ENCODE results near the gene NPW.

- TF ChIP-seq EZH2 (IDR thresholded peaks at IDR 0.05) (no peak), FOXP2 (optimal IDR thresholded peaks at IDR 0.05; ENCODE audit: control extremely low read depth, extremely low read length, insufficient read depth) (no peak)
Observed at GRCh38 chr16:1977875-1978268, 41.7 kb upstream of the NPW start.
